Karpas-422 (cell line): ENCODE data around the gene GNG14. TPM values are rescaled to one million over a fixed set of nuclear protein-coding genes. Genes with fewer than 3 reads are reported as not detected.

Source experiments
- DNase-seq: peaks from one replicate; pipeline ENCODE4 v3.0.0-alpha.2; 2015
- H2AFZ ChIP-seq: fragments of 200-600 bp; sonication (generic); 2 replicates; pipeline ENCODE4 v1.6.1; 2014; ENCODE audit warnings: antibody characterized with exemption, low read length, mixed read lengths
- H3K27ac ChIP-seq: fragments of 200-600 bp; sonication (generic); 2 replicates; pipeline ENCODE4 v1.5.1; 2014; ENCODE audit warnings: mild to moderate bottlenecking, low read length, moderate library complexity
- H3K27me3 ChIP-seq: fragments of 200-600 bp; sonication (generic); 2 replicates; pipeline ENCODE4 v1.6.1; 2014; ENCODE audit warnings: low read length, mixed read lengths
- H3K36me3 ChIP-seq: fragments of 200-600 bp; sonication (generic); 2 replicates; pipeline ENCODE4 v1.6.1; 2014; ENCODE audit warnings: low read length, mixed read lengths; ENCODE audit not compliant: insufficient read depth
- H3K4me1 ChIP-seq: fragments of 200-600 bp; sonication (generic); 2 replicates; pipeline ENCODE4 v1.6.1; 2014; ENCODE audit warnings: mild to moderate bottlenecking, low read length, mixed read lengths
- H3K4me2 ChIP-seq: fragments of 200-600 bp; sonication (generic); 2 replicates; pipeline ENCODE4 v1.6.1; 2014; ENCODE audit warnings: low read length, low read depth, mild to moderate bottlenecking; ENCODE audit not compliant: poor library complexity, severe bottlenecking
- H3K4me3 ChIP-seq: fragments of 200-600 bp; sonication (generic); 2 replicates; pipeline ENCODE4 v1.5.1; 2014; ENCODE audit warnings: mild to moderate bottlenecking, antibody characterized with exemption, low read length, mixed read lengths
- H3K79me2 ChIP-seq: fragments of 200-600 bp; sonication (generic); 2 replicates; pipeline ENCODE4 v1.6.1; 2014; ENCODE audit warnings: mild to moderate bottlenecking, low read length, mixed read lengths
- H3K9ac ChIP-seq: fragments of 200-600 bp; sonication (generic); 2 replicates; pipeline ENCODE4 v1.6.0; 2014; ENCODE audit warnings: low read length
- H3K9me2 ChIP-seq: fragments of 200-600 bp; sonication (generic), shearing (Covaris generic); replicated peaks from 2 replicates; pipeline ENCODE4 v1.6.0; 2014; ENCODE audit warnings: mild to moderate bottlenecking, low read length, moderate library complexity; ENCODE audit not compliant: insufficient read depth
- H3K9me3 ChIP-seq: fragments of 300-700, 200-600 bp; sonication (generic); 2 replicates; pipeline ENCODE4 v1.6.1; 2014; ENCODE audit warnings: low read length, mixed read lengths
- H4K20me1 ChIP-seq: fragments of 200-600 bp; sonication (generic); 2 replicates; pipeline ENCODE4 v1.6.1; 2014; ENCODE audit warnings: mild to moderate bottlenecking, antibody characterized with exemption, low read length, low read depth; ENCODE audit not compliant: insufficient read depth
- total RNA-seq: library from RNA; depleted of rRNA; stranded (reverse); fragments of >200 nt; shearing (Covaris generic); gene quantifications from 2 replicates; pipeline ENCODE4 v1.2.3, GENCODE V29; 2014; ENCODE audit warnings: low replicate concordance

Gene GNG14
- total RNA-seq, 1 experiment from 2014 or later: not detected

DNA sequence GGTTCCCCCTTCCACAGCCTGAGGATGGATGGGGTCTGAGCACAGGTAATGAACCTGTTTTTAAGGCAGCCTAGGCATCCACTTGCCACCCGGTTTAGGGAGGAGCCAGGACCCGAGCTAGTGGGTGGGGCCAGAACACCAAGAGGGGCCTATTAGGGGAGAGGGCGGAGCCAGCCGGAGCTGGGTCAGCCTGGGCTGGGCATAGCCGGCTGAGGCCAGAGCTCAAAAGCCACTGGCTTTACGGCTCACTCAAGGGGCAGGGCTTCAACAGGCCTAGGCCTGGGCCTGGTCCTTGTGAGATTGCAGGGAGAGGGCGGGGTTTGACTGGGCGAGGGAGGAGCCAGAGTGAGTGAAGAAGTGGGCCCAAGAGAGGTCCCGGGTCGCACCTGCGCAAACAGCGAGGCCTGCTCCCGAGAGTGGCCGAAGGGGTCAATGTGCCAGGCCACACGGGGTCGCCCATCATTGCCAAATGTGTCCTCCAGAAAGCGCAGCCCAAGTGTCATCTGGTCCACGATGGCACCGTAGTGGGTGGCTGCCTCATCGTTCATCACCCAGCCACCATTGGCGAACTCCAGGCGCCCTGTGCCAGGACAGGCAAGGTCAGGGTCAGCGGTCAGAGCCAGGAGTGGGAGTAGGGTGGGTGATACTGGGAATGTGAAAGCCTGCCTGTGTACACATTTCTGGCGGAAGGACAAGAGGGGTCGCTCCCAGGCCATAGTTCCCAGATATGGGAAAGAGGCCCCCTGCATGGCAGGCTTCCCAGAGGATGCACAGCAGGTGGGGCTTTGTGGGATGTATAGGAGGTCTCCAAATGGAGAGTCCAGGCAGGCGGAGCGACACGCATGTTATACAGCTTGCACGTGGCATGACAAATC lies 23.2 kb upstream of the GNG14 start:
- H3K27ac ChIP-seq: peak overlapping the region; percentile 78
- H3K9me2 ChIP-seq: no peaks in the 10 kb centered on the region
- H4K20me1 ChIP-seq: no peaks in the 10 kb centered on the region
- H3K4me2 ChIP-seq: peak overlapping the region; percentile 89
- 0 out of 2 replicates have a peak overlapping the region, but pooled peaks have one; percentile 32 for H2AFZ ChIP-seq
- H3K4me3 ChIP-seq: peak overlapping the region; percentile 94; the same call in 1 of the 2 replicates
- peaks cover 31% of the 10 kb centered on the region for H3K36me3 ChIP-seq
- DNase-seq: peak; percentile 79
- peak overlapping the region; percentile 93 for H3K9ac ChIP-seq
- H3K27me3 ChIP-seq: no peaks in the 10 kb centered on the region
- H3K79me2 ChIP-seq: peaks cover 60% of the 10 kb centered on the region
- no peaks in the 10 kb centered on the region for H3K9me3 ChIP-seq
- H3K4me1 ChIP-seq: peaks cover 36% of the 10 kb centered on the region

- peak; percentile 95 for DNase-seq
- Histone ChIP-seq H3K4me1 (peaks cover 40% of the 10 kb centered on the region), H3K79me2 (peaks cover 66% of the 10 kb centered on the region), H3K9me2 (no peaks in the 10 kb centered on the region), H3K27ac (peak overlapping the region; percentile 78), H3K4me3 (peak overlapping the region; percentile 94), H2AFZ (peak overlapping the region; percentile 32; the same call in 1 of the 2 replicates), H3K36me3 (peaks cover 31% of the 10 kb centered on the region), H3K27me3 (no peaks in the 10 kb centered on the region), H4K20me1 (no peaks in the 10 kb centered on the region), H3K4me2 (peak overlapping the region; percentile 89), H3K9me3 (no peaks in the 10 kb centered on the region), H3K9ac (peak overlapping the region; percentile 93)
Observed at GRCh38 chr19:12665281-12665573, 22.6 kb upstream of the GNG14 start.

GRCh38 chr19:12665671-12666264 lies 22.0 kb upstream of the GNG14 start:
- Histone ChIP-seq H3K79me2 (peaks cover 71% of the 10 kb centered on the region), H3K9ac (peak overlapping the region; percentile 93), H3K4me1 (peaks cover 46% of the 10 kb centered on the region), H4K20me1 (no peaks in the 10 kb centered on the region), H3K9me2 (no peaks in the 10 kb centered on the region), H3K9me3 (no peaks in the 10 kb centered on the region), H3K4me3 (peak overlapping the region; percentile 94), H3K4me2 (peak overlapping the region; percentile 89), H3K27me3 (no peaks in the 10 kb centered on the region), H2AFZ (peak overlapping the region; percentile 32; the same call in 1 of the 2 replicates), H3K27ac (peak overlapping the region; percentile 78), H3K36me3 (peaks cover 28% of the 10 kb centered on the region)
- peak; percentile 60 for DNase-seq

DNA sequence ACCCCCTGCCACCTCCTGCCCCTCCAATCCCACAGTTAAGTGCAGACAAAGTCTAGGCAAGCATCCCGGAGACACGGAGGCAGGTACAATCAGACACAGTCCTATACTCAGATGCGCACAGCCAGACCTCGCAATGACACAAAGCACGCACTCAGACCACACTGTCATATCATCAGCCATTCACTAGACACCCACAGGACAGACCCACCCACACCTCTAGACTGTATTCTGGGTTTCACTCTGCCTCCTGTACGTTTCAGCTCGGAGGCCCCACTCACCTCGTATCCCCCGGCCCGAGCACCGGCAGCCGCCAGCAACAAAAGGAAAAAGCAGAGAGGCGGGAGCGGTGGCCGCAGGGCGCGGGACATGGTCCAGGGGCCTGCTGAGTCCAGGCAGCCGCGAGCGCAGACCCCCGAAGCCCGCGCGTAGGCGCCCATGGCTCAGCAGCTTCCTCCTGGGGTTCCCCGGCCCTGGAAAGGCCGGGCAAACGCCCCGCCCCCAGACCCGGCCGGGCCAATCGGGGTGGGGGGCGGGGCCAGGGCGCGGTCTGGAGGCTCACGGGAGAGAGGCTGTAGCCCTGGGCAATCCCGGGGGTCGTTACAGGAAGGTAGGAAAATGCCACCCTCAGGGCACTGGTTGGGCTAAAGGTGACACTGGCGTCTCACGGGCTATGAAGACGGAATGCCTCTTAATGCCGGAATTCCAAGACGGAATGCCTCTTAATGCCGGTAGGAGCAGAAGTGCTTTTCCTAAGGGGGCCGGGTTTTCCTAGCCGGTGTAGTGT lies 21.3 kb upstream of the GNG14 start, which contains the start of the genes MAN2B1 and WDR83:
Gene MAN2B1, minus strand, starts transcription at position 478 of the 784 bp plus-strand sequence. Its CDS starts 41 bp downstream, at position 437.
Gene WDR83, plus strand, starts transcription at position 543 of the 784 bp plus-strand sequence. CDS start 2,984 bp downstream, outside the sequence.
- H3K9me3 ChIP-seq: no peaks in the 10 kb centered on the region
- H4K20me1 ChIP-seq: no peaks in the 10 kb centered on the region
- H3K27ac ChIP-seq: peak within 1 kb of the TSS; percentile 78
- no peaks in the 10 kb centered on the region for H3K27me3 ChIP-seq
- peaks cover 24% of the 10 kb centered on the region for H3K36me3 ChIP-seq
- peak within 1 kb of the TSS; percentile 93 for H3K9ac ChIP-seq
- H3K79me2 ChIP-seq: peaks cover 72% of the 10 kb centered on the region
- H3K4me3 ChIP-seq: peak within 1 kb of the TSS; percentile 94
- no peaks in the 10 kb centered on the region for H3K9me2 ChIP-seq
- H3K4me2 ChIP-seq: peak within 1 kb of the TSS; percentile 89
- peaks cover 47% of the 10 kb centered on the region for H3K4me1 ChIP-seq
- DNase-seq: peak; percentile 95
- peak within 1 kb of the TSS; percentile 55; the same call in 1 of the 2 replicates for H2AFZ ChIP-seq

DNA sequence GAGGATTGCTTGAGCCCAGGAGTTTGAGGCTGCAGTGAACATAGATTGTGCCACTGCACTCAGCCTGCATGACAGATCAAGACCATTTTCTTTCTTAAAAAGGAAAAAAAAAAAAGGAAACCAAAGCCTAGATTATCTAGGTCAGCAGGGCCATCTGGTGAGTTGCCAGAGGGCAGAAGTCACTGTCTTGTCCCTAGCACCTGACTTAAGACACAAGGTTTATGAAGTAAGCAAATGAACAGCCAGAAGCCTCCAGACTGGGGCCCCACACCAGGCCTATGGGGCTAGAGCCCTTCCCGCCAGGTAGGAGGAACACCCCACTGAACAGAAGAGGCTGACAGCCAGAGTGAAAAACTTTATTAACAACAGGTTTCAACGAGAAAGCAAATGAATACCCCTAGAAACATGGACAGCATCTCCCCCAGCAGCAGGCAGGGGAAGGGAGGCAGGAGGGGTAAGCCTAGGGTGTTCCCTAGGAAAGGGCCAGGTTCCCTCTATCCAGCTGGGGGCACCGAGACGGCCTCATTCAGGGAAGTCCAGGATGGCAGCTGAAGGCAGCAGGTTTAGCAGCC lies 20.0 kb upstream of the GNG14 start:
- H3K9ac ChIP-seq: peak overlapping the region; percentile 93
- H3K4me1 ChIP-seq: peaks cover 47% of the 10 kb centered on the region
- H3K27me3 ChIP-seq: no peaks in the 10 kb centered on the region
- H3K27ac ChIP-seq: peak overlapping the region; percentile 29; the same call in 1 of the 2 replicates
- no peaks in the 10 kb centered on the region for H3K9me3 ChIP-seq
- H3K36me3 ChIP-seq: peaks cover 21% of the 10 kb centered on the region
- H3K4me2 ChIP-seq: peak overlapping the region; percentile 89
- no peak overlapping the region for H2AFZ ChIP-seq
- DNase-seq: no peak
- H3K4me3 ChIP-seq: peak overlapping the region; percentile 94
- no peaks in the 10 kb centered on the region for H4K20me1 ChIP-seq
- peaks cover 72% of the 10 kb centered on the region for H3K79me2 ChIP-seq
- no peaks in the 10 kb centered on the region for H3K9me2 ChIP-seq

DNA sequence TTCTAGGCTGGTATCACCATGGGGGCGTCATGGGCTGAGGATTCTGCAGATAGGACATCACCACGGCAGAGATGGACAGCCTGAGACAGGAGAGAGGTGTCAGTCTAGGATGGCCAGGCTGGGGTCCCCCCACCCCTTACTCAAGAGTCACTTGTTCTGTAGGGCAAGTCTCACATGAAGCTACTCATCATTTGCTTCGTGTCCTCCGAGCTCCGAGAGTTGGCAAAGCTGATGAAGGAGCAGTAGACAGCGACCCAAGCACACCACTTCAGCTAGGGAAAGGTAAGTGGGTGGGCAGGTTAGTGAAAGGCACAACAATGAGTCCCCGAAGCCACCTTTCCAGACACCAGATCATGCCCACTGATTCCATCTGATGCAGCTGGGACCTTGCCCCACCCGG lies 19.5 kb upstream of the GNG14 start:
- peak overlapping the region; percentile 80; the same call in 1 of the 2 replicates for H3K27ac ChIP-seq
- peaks cover 68% of the 10 kb centered on the region for H3K79me2 ChIP-seq
- peak overlapping the region; percentile 93 for H3K9ac ChIP-seq
- peak overlapping the region; percentile 85 for H3K4me3 ChIP-seq
- DNase-seq: no peak
- no peaks in the 10 kb centered on the region for H3K9me2 ChIP-seq
- H3K9me3 ChIP-seq: no peaks in the 10 kb centered on the region
- no peak overlapping the region for H2AFZ ChIP-seq
- H3K4me1 ChIP-seq: peaks cover 47% of the 10 kb centered on the region
- no peaks in the 10 kb centered on the region for H4K20me1 ChIP-seq
- H3K4me2 ChIP-seq: peak overlapping the region; percentile 89
- H3K27me3 ChIP-seq: no peaks in the 10 kb centered on the region
- peaks cover 17% of the 10 kb centered on the region for H3K36me3 ChIP-seq

DNA sequence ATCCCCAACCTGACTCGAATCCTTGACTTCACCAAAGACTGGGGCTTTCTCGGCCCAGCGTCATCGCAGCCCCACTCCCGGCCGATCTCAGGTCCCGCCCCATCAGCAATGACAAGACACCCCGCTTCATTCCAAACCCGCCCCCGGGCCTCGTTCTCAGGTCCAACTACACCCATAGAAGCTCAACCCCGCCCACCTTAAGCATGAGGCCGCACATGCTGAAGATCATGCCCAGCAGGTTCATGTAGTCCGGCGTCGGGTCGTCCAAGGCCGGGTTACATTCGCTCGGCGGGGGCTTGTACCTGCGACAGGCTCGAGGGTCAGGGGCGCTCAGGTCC lies 18.9 kb upstream of the GNG14 start:
- peaks cover 63% of the 10 kb centered on the region for H3K79me2 ChIP-seq
- no peaks in the 10 kb centered on the region for H4K20me1 ChIP-seq
- peak overlapping the region; percentile 85 for H3K4me3 ChIP-seq
- H3K4me2 ChIP-seq: peak overlapping the region; percentile 89
- peak; percentile 87 for DNase-seq
- H3K27me3 ChIP-seq: no peaks in the 10 kb centered on the region
- H3K9ac ChIP-seq: peak overlapping the region; percentile 93
- peak overlapping the region; percentile 98; the same call in 1 of the 2 replicates for H2AFZ ChIP-seq
- H3K4me1 ChIP-seq: peaks cover 47% of the 10 kb centered on the region
- no peaks in the 10 kb centered on the region for H3K9me2 ChIP-seq
- peaks cover 11% of the 10 kb centered on the region for H3K36me3 ChIP-seq
- H3K9me3 ChIP-seq: no peaks in the 10 kb centered on the region
- peak overlapping the region; percentile 80 for H3K27ac ChIP-seq
